NK-92 (cell line): ENCODE data around the gene ARHGAP5.

ENCODE experiments used
- DNase-seq: peaks from one replicate; lab custom pipeline; 2025; ENCODE audit not compliant: unreplicated experiment; lab: John Stamatoyannopoulos, UW

The ARHGAP5 gene, protein sequence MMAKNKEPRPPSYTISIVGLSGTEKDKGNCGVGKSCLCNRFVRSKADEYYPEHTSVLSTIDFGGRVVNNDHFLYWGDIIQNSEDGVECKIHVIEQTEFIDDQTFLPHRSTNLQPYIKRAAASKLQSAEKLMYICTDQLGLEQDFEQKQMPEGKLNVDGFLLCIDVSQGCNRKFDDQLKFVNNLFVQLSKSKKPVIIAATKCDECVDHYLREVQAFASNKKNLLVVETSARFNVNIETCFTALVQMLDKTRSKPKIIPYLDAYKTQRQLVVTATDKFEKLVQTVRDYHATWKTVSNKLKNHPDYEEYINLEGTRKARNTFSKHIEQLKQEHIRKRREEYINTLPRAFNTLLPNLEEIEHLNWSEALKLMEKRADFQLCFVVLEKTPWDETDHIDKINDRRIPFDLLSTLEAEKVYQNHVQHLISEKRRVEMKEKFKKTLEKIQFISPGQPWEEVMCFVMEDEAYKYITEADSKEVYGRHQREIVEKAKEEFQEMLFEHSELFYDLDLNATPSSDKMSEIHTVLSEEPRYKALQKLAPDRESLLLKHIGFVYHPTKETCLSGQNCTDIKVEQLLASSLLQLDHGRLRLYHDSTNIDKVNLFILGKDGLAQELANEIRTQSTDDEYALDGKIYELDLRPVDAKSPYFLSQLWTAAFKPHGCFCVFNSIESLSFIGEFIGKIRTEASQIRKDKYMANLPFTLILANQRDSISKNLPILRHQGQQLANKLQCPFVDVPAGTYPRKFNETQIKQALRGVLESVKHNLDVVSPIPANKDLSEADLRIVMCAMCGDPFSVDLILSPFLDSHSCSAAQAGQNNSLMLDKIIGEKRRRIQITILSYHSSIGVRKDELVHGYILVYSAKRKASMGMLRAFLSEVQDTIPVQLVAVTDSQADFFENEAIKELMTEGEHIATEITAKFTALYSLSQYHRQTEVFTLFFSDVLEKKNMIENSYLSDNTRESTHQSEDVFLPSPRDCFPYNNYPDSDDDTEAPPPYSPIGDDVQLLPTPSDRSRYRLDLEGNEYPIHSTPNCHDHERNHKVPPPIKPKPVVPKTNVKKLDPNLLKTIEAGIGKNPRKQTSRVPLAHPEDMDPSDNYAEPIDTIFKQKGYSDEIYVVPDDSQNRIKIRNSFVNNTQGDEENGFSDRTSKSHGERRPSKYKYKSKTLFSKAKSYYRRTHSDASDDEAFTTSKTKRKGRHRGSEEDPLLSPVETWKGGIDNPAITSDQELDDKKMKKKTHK (N-terminal part only)

GRCh38 chr14:32077081-32078022 is at the start of gene ARHGAP5:
Gene ARHGAP5, plus strand, starts transcription at chr14:32077304. Its CDS starts 13,366 bp downstream, at chr14:32090670.
- no peak for DNase-seq

DNA sequence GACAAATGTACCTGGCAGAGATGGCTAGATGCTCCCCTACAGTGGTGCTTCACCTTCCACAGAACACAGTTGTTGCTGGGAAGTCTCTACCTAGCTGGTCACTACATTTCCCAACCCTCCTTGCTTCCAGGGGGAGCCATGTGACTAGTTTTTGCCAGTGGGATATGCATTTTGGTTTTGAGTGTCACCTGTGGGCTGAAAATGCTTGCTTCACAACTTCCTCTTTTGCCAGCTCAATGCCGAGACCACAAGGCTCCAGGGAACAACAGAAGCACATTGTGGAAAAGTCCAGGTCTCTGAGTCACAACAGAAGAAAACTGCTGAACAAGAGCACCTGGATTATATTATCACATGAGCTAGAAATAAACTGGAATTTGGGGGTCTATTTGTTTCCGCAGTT is 48.5 kb upstream of the ARHGAP5 start:
- DNase-seq: no peak

DNA sequence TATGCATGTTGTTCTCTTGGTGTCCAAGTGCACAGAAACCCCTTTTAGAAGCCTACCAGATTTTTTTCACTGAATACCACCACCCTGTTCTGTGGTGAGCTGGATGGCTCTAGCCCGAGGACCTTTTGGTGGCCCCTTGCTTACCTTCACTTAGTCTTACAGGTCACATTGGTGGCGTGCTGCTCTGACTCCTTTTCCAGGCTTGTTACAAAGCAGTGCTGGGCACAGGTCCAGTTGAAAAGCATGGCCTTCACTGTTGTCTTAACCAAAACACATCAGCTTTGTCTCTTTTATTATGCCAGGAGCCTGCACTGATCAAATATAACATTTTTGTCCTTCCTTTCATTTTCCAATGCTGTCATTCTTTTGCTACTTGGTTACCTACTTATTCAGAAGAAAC is 43.6 kb upstream of the ARHGAP5 start:
- no peak for DNase-seq

- no peak for DNase-seq
Measured at GRCh38 chr14:32038876-32039275, 38.2 kb upstream of the ARHGAP5 start.

DNA sequence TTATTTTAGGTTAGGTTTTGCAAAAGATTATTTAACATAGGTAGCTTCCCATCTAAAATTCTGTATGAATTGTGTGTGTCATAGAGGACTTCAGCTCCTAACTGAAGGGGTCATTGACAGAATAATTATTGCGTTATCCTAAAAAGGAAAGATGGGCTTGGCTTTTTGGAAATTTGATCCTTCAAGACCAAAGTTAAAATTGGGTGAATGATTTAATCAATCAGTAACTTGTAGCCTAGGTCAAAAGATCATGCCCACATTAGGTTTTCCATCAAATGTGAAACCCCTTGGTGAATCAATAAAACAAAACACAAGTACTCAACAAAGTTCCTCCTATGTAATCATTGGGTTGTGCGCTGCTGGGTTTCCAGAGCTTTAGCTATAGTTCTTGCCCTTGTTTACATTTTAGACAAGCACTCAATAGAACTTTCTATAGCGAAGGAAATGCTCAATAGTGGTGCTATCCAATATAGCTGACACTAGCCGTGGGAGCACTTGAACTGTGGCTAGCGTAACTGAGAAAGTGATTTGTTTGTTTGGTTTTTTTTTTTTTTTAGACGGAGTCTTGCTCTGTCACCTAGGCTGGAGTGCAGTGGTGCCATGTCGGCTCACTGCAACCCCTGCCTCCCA is 37.6 kb upstream of the ARHGAP5 start:
- no peak for DNase-seq

DNA sequence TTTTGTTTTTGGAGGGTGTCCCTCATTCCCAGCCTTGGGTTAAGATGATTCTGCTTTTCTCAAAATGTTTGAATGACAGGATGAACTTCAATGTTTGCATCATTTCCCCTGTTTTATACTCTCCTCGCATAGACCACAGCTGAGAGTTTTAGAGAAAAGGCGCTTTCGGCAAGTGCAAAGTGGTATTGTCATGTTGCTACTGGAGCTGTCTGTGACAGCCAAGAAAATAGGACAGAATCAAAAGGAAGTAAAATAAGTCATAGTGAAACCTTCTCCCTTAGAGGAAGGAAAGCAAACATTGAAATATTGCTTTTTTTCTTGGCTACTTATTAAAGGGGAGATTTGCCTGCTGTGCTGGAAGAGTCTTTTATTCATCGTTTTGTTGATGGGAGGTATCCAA is 33.5 kb upstream of the ARHGAP5 start:
- DNase-seq: no peak

GRCh38 chr14:32044454-32044853 is 32.6 kb upstream of the ARHGAP5 start:
- no peak for DNase-seq

GRCh38 chr14:32047791-32048190 is 29.3 kb upstream of the ARHGAP5 start:
- DNase-seq: no peak

DNA sequence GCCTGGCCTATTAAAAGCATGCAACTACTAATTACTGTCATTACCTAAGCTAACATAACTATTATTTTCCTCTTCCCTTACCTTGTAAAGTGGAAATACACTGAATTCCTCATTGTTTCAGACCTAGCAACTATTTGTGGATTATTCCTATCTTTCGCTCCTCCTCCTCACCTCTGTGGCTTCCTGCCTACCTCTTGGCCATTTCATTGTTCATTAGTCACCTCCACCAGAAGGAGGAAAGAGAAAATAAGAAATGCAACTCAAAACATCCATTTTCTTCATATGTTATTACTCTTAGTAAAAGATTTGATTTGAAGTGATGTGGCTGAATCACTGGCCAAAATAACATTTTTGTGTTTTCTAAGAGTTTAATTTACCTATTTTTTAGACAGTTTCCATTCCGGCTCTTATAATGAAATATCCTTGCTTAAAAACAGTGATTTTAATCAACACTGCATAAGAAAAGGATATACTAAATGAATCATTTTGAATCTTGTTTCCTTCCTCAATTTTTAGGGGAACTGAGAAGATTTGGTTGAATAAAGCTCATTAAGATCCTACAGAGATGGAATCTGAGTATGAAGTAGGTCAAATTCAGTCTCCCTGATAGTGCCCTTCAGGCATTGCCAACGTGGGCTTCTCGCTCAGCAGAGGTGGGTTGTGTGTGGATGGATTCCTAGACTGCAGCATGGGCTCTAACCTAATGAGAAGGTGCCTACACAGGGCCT is 27.6 kb upstream of the ARHGAP5 start:
- DNase-seq: no peak

DNA sequence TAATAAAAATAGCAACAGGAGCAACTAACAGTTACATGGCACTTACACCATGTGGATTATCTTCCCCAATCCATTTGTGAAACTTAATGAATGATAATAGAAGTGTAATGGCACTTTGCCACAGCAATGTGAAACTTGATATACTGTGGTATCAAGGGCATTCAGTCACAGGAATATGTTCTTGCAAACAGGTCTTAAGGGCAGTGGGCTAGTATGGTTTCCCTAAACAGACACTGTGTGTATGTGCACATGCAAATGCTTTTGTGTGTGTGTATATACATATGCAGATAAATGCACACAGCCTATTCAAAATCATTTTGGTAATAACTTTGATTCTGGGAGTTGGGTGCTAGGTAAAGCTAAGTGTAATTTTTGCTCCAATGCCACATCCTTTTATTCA is 26.2 kb upstream of the ARHGAP5 start:
- DNase-seq: no peak

DNA sequence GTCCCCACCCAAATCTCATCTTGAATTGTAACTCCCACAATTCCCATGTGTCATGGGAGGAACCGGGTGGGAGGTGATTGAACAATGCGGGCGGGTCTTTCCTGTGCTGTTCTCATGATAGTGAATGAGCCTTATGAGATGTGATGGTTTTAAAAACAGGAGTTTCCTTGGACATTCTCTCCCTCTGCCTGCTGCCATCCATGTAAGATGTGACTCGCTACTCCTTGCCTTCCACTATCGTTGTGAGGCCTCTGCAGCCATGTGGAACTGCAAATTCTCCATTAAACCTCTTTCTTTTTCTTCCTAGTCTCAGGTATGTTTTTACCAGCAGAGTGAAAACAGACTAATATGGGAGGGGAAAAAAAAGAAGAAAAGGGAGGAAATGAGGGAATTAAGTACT is 22.6 kb upstream of the ARHGAP5 start:
- no peak for DNase-seq

DNA sequence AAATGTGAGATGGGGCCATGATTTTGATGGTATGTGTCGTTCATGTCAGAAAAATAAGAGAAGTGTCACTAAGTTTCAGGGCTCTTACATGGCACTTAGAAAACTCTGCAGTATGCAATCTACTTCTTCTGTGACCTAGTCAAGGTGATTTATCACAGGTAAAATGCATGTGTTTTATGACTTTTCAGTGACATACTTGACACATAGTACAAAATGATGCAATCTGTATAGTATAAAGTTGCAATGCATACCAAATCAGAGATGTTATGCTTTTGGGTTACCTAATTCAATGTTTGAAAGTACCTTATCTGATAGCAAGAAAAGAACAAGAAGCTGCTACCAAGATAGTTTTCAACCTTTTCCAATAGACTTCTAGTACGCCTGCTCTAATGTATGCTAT is 21.9 kb upstream of the ARHGAP5 start:
- DNase-seq: no peak

DNA sequence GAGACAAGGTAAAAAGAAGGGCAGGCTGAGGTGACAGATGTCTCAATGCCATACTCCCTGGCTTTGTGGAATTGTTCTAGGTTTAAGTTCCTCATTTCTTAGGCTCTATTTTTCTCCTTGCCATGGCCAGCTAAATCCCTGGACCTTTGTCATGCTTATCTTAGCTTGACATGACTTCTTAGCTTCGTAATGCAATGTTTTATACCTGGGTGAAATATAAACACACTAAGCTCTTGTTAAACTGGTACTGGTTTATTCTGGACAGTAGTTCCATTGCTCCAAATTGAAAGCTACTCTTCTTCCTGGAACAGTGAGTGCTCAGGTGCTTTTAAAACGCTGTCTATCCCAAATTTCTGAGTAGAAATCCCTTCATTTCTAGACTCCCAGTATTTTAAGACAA is 17.4 kb upstream of the ARHGAP5 start:
- no peak for DNase-seq

- DNase-seq: no peak
Measured at GRCh38 chr14:32064931-32065330, 12.2 kb upstream of the ARHGAP5 start.

DNA sequence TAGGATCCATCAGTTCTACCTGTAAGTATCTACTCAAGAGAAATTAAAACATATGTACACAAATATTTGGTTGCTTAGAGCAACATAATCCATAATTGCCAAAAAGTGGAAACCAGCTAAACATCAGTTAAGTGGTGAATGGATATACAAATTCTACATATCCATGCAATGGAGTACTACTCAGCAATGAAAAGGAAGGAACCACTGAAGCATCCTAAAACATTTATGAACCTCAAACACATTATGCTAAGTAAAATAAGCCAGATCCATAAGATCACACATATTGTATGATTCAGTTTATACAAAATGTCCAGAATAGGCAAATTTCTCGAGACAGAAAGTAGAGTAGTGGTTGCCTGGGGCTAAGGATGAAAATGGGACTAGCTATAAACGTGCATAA is 8.4 kb upstream of the ARHGAP5 start:
- DNase-seq: no peak

GRCh38 chr14:32070282-32070681 is 6.8 kb upstream of the ARHGAP5 start:
- no peak for DNase-seq

DNA sequence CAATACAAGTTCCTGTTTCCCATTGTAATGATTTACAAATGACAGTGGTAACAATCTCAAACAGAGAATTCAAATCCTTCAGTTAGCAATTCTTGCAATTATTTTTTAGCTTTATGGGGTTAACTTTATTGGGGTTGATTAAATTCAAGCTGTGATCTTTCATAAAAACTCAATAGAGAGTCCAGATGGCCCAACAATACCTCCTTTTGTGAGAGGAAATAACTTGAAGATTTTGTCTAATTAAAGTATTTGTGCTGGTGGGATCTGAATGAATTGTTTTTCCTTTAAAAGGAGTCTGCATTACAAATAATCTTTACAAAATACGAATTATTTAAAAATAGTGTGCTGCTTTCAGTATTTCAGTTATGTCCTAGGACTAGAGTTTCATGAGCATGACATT is 4.4 kb upstream of the ARHGAP5 start:
- DNase-seq: no peak

- DNase-seq: no peak
Measured at GRCh38 chr14:32073537-32074189, 3.4 kb upstream of the ARHGAP5 start.
